ENCODE data around the gene EIF2A.
"Not testable (repeated sequence)": the region's sequence is repeated elsewhere in the genome, so short reads cannot be mapped to it uniquely, and the experiment has no call there.

EIF2A gene

GRCh38 chr3:150603153-150603979, 56.8 kb downstream of the EIF2A start, which contains the start of gene SELENOT:
TSS of gene SELENOT (plus strand) at chr3:150603321. CDS start at chr3:150603363, 42 bp downstream.
- peak; percentile 95 to 96 for DNase-seq

GRCh38 chr3:150603980-150604319, 57.4 kb downstream of the EIF2A start:
- no peak for DNase-seq

- DNase-seq, result peak; percentile 27 to 33
These were observed 59.5 kb downstream of the EIF2A start for GRCh38 chr3:150605998-150606641.

GRCh38 chr3:150607267-150608065, 60.9 kb downstream of the EIF2A start:
- no peak for DNase-seq

GRCh38 chr3:150609988-150610387, 63.4 kb downstream of the EIF2A start:
- no peak for DNase-seq

GRCh38 chr3:150610785-150611184, 64.2 kb downstream of the EIF2A start:
- DNase-seq, result no peak

GRCh38 chr3:150611666-150612065, 65.1 kb downstream of the EIF2A start:
- no peak for DNase-seq

GRCh38 chr3:150612494-150612893, 65.9 kb downstream of the EIF2A start:
- DNase-seq, result no peak

GRCh38 chr3:150613034-150613433, 66.4 kb downstream of the EIF2A start:
- no peak for DNase-seq

GRCh38 chr3:150613709-150614480, 67.3 kb downstream of the EIF2A start:
- no peak for DNase-seq

- no peak for DNase-seq
These were observed 73.6 kb downstream of the EIF2A start for GRCh38 chr3:150620002-150620689.

- not testable (repeated sequence) for DNase-seq
These were observed 76.4 kb downstream of the EIF2A start for GRCh38 chr3:150622955-150623354.

- DNase-seq, result no peak
These were observed 77.4 kb downstream of the EIF2A start for GRCh38 chr3:150623945-150624344.

- DNase-seq, result no peak
These were observed 79.8 kb downstream of the EIF2A start for GRCh38 chr3:150626148-150626930.

- DNase-seq, result no peak
These were observed 81.0 kb downstream of the EIF2A start for GRCh38 chr3:150627557-150627956.

- DNase-seq, result no peak
These were observed 85.1 kb downstream of the EIF2A start for GRCh38 chr3:150631515-150632221.

- DNase-seq, result no peak
These were observed 88.5 kb downstream of the EIF2A start for GRCh38 chr3:150635076-150635475.

- DNase-seq, result peak in 1 of 2 donors; percentile 59
These were observed 88.9 kb downstream of the EIF2A start for GRCh38 chr3:150635526-150635925.

All from CD4-positive, alpha-beta T cell treated with Interferon alpha-2 for 1 hour (primary cell).